ENCODE data around the gene DLAT.
"Not testable (repeated sequence)": the region's sequence is repeated elsewhere in the genome, so short reads cannot be mapped to it uniquely, and the experiment has no call there.

The DLAT gene

GRCh38 chr11:112024773-112025678, at the start of gene DLAT:
TSS of gene DLAT (plus strand) at chr11:112025408. CDS start at chr11:112025473, 65 bp downstream.
- peak; percentile 72 to 86 for DNase-seq (ENCODE audit: low read depth in 2 of 2)

- no peak for DNase-seq (ENCODE audit: low read depth in 2 of 2)
Measured at GRCh38 chr11:111976119-111976766, 49.0 kb upstream of the DLAT start.

- no peak for DNase-seq (ENCODE audit: low read depth in 2 of 2)
Measured at GRCh38 chr11:111976767-111977145, 48.5 kb upstream of the DLAT start.

DNA sequence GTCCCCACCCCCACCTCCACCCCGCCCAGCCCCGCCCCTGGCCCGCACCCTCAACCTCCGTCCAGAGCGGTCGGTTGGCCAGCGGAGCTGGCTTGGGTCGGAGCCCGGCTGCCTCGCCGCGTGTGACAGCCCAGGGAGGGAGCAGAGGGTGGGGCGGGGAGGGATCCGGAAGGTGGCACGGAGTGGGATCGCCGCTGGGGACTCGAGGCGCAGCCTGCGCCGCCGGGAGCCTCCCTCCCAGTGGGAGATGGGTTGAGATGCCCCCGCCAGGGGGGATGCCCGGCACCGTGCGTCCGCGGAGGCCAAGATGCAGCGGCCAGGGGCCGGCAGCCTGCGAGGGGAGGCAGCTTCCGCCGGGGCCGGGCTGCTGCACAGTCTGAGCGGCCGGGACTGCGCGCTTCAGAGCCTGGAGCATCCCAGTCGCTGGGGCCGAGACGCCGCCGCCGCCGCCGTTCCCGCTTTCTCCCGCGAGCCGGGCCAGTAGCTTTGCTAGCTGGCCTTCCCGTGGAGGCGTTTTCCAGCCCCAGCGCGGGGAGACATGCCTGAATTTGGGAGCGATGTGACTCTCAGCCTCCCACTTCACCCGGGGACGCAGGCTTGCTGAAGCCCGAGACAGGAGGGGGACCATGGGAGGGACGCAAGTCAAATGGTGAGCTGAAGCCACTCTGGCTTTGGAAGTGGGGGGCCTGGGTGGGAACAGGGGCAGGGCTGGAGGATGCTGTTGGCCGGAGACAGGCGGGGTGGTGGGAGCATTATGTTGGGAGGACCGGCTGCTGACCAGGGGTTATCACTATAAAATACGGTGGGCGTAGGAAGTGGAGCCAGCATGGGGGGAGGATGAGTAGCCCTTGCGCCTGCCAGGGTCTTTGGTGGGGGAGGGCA, 47.8 kb upstream of the DLAT start:
- peak in 1 of 2 experiments; percentile 17 for DNase-seq (ENCODE audit: low read depth in 2 of 2)

GRCh38 chr11:111978028-111978771, 47.0 kb upstream of the DLAT start:
- DNase-seq (ENCODE audit: low read depth in 2 of 2), result no peak

- no peak for DNase-seq (ENCODE audit: low read depth in 2 of 2)
Measured at GRCh38 chr11:111980062-111980461, 45.1 kb upstream of the DLAT start.

DNA sequence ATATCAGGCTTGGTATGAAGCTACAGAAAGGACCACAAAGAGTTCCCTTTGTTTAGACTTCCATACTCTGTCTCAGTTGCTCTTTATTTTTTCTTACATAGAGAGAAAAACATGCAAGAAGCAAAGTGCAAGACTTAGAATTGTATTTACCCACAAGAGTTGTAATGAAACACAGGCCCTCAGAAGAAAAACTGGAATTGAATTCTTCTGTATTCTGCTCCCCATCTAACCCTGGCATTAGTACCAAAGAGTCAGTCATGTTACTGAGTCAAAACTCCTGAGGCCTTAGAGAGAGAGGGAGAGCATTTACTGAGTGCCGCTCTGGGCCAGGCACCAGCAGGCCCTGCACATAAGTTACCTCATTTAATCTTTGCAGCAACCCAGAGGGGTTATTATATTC, 43.9 kb upstream of the DLAT start:
- no peak for DNase-seq (ENCODE audit: low read depth in 2 of 2)

DNA sequence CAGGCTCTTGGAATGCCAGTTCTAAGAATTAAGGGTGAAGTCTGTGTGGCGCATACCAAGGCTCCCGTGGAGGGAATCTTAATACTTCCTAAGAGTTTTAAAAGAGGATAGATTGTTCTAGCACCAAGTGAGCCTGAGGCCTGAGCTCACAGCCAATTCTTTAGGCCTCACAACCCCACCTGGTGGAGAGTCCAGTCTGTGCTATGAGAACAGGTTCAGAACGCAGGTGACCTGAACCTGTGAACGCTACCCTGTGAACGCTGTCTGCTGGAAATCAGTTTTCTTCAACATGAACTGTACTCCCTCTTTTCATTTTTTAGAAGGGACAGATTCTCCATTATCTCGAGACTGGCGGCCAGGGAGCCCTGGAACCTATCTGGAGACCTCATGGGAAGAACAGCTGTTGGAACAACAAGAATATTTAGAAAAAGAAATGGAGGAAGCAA, 43.2 kb upstream of the DLAT start:
- peak in 1 of 2 experiments; percentile 42 for DNase-seq (ENCODE audit: low read depth in 2 of 2)

GRCh38 chr11:111982541-111983186, 42.5 kb upstream of the DLAT start:
- no peak for DNase-seq (ENCODE audit: low read depth in 2 of 2)

GRCh38 chr11:111983187-111983986, 41.8 kb upstream of the DLAT start:
- DNase-seq (ENCODE audit: low read depth in 2 of 2), result no peak

DNA sequence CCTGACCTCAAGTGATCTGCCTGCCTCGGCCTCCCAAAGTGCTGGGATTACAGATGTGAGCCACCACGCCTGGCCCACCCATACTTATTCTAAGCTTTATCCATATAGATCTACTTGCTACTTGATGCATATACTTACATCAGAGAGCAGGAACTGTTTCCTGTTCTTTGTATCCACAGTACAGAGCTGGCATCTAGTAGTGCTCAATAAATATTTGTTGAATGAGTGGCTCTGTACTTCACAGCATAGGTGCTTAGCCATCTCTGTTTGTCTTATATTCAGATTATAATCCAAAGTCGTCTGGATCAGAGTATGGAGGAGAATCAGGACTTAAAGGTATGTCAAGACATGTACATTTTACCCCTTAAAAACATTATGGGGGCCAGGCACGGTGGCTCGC, 38.6 kb upstream of the DLAT start:
- DNase-seq (ENCODE audit: low read depth in 2 of 2), result no peak

DNA sequence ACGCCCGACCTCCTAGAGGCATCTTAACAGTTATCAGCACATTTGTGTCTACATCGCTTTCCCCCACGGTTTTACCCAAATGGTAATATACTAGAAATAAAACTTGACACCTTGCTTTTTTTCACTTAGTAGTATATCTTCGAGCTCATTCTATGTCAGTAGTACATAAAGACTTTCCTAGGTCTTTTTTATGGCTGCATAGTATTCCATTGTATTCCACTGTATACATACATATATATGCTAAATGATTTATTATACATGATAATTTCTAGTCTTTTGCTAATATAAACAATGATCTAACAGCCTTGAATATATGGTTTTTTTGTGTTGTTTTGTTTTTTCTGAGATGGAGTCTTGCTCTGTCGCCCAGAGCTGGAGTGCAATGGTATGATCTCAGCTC, 34.8 kb upstream of the DLAT start:
- DNase-seq (ENCODE audit: low read depth in 2 of 2), result no peak

DNA sequence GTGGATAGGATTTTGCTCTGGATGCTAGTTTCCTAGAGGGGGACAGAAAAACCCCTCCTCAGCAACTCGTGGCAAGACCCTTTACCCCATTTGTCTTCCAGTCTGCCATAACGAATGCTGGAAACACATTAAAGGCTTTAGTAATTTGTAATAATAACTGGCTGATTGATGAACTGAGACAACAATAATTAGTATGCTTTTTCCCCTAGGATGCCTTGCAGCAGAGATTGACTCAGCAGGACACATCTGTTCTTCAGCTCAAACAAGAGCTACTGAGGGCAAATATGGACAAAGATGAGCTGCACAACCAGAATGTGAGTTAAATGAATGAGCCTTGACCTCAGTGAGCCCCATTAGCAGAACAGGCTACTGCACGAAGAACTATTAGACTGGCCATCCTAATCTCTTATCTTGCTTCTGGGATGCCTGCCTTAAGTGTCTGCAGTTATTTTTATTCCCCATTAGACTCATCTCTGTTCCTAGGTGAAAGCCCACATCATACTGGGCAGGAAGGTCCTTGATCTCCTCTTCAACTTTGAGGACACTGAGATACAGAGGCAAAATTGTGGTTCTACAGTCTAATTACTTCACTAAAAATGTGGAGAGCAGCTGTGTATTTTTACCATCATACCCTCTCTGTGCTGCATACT, 32.9 kb upstream of the DLAT start:
- no peak for DNase-seq (ENCODE audit: low read depth in 2 of 2)

DNA sequence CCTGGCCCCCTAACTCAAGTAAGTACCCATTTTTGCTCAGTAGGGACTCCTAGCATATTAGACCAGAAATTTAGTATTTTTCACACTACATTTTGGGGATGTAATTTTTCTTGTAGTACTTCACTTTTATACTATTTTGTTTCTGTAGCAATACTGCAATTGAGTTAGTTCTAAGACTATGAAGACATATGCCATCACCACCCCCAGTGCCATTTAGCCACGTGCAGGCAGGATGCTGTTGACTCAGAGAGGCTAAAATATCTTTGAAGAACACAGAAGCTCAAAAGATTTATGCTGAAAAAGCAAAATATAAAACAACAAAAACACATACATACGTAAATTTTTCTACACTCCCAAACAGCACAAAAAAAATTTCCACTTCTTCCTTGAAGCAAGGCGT, 29.1 kb upstream of the DLAT start:
- no peak for DNase-seq (ENCODE audit: low read depth in 2 of 2)

- DNase-seq (ENCODE audit: low read depth in 2 of 2), result not testable (repeated sequence)
Measured at GRCh38 chr11:111996669-111997068, 28.5 kb upstream of the DLAT start.

DNA sequence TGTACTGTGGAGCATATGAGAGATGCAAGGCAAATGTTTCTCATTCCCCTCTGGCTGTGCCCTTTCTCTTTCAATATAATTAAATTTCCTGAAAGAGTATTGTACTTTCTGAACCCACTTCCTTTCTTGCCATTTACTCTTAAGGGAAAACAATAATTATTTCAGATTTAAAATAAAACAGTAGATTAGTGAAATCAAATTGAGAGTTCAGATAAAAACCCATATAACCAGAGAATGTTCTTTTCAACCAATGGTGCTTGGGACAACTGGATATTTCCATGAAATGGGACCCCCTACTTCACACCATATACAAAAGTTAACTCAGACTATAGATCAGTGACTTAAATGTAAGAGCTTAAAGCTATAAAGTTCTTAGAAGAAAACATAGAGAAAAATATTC, 26.1 kb upstream of the DLAT start:
- no peak for DNase-seq (ENCODE audit: low read depth in 2 of 2)

- DNase-seq (ENCODE audit: low read depth in 2 of 2), result no peak
Measured at GRCh38 chr11:112000703-112001102, 24.5 kb upstream of the DLAT start.

DNA sequence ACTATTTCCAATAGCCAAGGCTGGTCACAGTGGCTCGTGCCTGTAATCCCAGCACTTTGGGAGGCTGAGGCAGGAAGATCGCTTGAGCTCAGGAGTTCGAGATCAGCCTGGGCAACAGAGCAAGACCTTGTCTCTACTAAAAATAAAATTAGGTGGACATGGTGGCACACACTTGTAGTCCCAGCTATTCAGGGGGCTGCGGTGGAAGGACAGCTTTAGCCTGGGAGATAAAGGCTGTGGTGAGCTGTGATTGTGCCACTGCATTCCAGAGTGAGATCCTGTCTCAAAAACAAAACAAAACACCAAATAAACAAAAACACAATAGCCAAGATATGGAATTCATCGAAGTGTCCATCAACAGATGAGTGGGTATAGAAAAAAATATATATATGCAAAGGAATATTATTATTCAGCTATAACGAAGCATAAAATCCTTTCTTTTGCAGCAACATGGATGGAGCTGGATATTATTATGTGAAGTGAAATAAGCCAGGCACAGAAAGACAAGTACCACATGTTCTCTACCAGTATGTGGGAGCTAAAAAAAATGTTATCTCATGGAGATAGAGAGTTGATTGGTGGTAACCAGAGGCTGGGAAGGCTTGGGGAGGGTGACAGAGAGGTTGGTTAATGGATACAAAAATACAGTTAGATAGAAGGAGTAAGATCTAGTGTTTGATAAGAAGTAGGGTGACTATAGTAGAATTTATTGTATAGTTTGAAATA, 22.6 kb upstream of the DLAT start:
- no peak for DNase-seq (ENCODE audit: low read depth in 2 of 2)

DNA sequence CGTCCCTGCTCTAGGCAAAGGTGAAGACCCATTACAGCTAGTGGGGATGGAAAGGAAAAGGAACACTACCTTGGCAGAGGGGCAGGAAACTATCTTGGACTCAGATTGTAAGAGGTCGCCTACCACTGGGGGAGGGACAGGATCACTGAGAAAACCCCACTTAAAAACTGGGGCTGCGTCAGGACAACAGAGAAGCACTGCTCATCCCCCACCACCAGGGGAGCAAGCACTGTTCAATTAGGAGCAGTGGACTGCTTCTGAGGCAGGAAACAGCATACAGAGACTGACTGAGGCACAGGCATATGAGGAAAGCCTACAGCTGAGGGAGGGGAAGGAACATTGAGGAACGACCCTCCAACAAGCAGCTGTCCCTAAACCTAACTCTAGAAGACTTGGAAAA, 20.8 kb upstream of the DLAT start:
- no peak for DNase-seq (ENCODE audit: low read depth in 2 of 2)

Data from stimulated activated CD4-positive, alpha-beta T cell treated with anti-CD3 and anti-CD28 coated beads, Interleukin-12 subunit alpha, Interleukin-12 subunit beta, amount 100 ng/mL, for 24 hours (primary cell).